Measurements from ENCODE around the gene NUDT3. TPM values are rescaled to one million over a fixed set of nuclear protein-coding genes. Genes with fewer than 3 reads are reported as not detected.
"Not testable (repeated sequence)": the region's sequence is repeated elsewhere in the genome, so short reads cannot be mapped to it uniquely, and the experiment has no call there.

Gene NUDT3
- total RNA-seq, 2 experiments from 2014 or later = 8.6 to 13.4 TPM

DNA sequence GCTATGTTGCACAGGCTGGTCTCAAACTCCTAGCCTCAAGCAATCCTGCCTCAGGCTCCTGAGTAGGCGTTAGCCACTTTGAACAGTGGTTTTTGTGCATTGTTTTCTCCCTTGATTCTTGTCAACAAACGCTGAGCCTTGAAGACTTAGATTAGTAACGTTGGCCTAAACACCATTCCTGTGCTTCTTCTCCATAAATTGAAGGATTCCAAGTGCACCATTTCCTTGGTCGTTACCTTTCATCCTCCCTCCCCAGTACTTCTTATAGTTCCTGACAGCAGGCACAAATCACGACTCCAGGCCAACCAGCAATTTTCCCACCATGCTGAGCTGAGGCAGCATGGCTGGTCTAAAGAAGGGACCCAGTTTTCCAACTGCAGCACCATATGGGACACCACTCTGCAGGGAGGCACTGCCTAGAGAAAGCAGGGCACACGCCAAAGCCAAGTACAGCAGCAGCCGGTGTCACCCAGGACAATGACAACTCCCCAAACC is 24.5 kb upstream of the NUDT3 start:
- H3K27me3 Mint-ChIP-seq = no peaks in the 10 kb centered on the region
- no peaks in the 10 kb centered on the region for H3K9me3 Mint-ChIP-seq (ENCODE audit: low read depth)
- peaks cover 22% of the 10 kb centered on the region for H3K4me1 Mint-ChIP-seq
- H3K36me3 Mint-ChIP-seq = peaks cover 57% of the 10 kb centered on the region
- CTCF ChIA-PET = interaction anchor here (3.6 to 4.3 kb wide), 4 partner anchors 8 to 254 kb away, joined by 19 to 80 read pairs (median 30); partner anchors contain the start of genes RPS10 and SMIM29
- ATAC-seq = no peak
- no peak overlapping the region for H3K4me3 Mint-ChIP-seq
- DNase-seq = no peak
- H3K27ac Mint-ChIP-seq = no peak overlapping the region

DNA sequence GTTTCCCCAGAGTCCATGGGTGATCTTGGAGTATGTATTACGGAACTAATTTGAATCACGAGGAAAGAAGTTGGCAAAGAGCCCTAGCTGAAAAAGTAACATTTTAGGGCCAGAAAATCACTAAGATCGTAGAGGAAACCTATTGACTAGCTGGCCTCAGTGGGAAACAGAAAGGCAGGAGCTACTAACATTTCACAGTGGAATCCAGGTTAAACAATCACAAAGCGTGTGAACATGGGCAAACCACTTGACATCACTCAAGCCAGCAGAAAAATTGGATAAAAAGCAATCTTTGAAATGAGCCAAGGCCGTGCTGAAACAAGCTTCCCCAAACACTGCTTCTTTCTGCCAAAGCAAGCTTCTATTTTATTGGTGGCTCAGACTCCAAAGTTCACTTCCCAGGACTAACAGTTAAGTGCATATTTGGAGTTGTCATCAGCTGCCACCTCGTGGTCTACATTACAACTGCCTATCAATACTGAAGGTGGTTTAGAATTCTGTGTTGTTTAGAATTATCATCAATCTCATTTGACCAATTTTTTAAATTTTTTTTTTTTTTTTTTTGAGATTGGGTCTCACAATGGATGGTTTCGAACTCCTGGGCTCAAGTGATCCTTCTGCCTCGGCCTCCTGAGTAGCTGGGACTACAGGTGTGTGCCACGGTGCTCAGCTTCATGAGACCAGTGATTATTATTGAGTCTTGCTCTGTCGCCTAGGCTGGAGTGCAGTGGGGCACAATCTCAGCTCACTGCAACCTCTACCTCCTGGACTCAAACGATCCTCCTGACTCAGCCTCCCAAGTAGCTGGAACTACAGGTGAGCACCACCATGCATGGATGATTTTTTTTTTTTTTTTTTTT is 22.8 kb upstream of the NUDT3 start:
- Mint-ChIP-seq H3K27ac (no peak overlapping the region), H3K36me3 (peaks cover 45% of the 10 kb centered on the region), H3K27me3 (no peaks in the 10 kb centered on the region), H3K9me3 (ENCODE audit: low read depth) (no peaks in the 10 kb centered on the region), H3K4me3 (no peak overlapping the region), H3K4me1 (peaks cover 15% of the 10 kb centered on the region)
- ATAC-seq = peak; percentile 71
- CTCF ChIA-PET = interaction anchor here (0.6 to 4.3 kb wide), 25 partner anchors 10 to 816 kb away, joined by 3 to 80 read pairs (median 3); partner anchors contain the start of genes NUDT3, RPS10 and SMIM29
- DNase-seq = peak; percentile 62

DNA sequence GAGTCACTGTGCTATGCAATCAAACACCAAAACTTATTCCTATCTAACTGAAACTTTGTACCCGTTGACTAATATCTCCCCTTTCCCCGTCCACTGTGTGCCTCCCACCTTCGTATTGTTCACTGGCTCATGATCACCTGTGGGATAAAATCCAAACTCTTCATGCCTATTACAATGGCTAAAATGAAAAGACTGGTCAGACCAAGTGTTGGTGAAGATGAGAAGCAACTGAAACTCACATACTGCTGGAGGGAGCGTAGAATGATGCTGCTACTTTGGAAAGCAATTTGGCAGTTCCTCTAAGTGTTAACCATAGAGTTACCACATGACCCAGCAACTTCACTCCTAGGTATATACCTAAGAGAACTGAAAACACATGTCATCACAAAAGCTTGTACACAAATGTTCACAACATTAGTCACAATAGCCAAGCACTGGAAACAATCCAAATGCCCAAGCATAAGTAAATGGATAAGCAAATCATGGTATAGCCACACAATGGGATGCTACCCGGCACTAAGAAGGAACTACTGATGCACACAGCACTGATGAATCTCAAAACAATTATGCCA is 20.3 kb upstream of the NUDT3 start:
- DNase-seq (no peak), ATAC-seq (no peak)
- Mint-ChIP-seq H3K36me3 (peaks cover 30% of the 10 kb centered on the region), H3K9me3 (ENCODE audit: low read depth) (no peaks in the 10 kb centered on the region), H3K4me1 (peaks cover 5% of the 10 kb centered on the region), H3K27me3 (no peaks in the 10 kb centered on the region), H3K27ac (no peak overlapping the region), H3K4me3 (no peak overlapping the region)
- CTCF ChIA-PET = no interaction called here

- Mint-ChIP-seq H3K27ac (no peak overlapping the region), H3K4me3 (no peak overlapping the region), H3K9me3 (ENCODE audit: low read depth) (no peaks in the 10 kb centered on the region), H3K27me3 (no peaks in the 10 kb centered on the region), H3K36me3 (peaks cover 24% of the 10 kb centered on the region), H3K4me1 (peaks cover 5% of the 10 kb centered on the region)
- ATAC-seq (no peak), DNase-seq (no peak)
- CTCF ChIA-PET = no interaction called here
Measured at GRCh38 chr6:34412016-34412415, 19.5 kb upstream of the NUDT3 start.

GRCh38 chr6:34407915-34408314 is 15.4 kb upstream of the NUDT3 start:
- not testable (repeated sequence) for ATAC-seq; DNase-seq; H3K4me1 Mint-ChIP-seq; H3K36me3 Mint-ChIP-seq; H3K9me3 Mint-ChIP-seq (ENCODE audit: low read depth); H3K27ac Mint-ChIP-seq; H3K27me3 Mint-ChIP-seq; H3K4me3 Mint-ChIP-seq
- CTCF ChIA-PET = interaction anchor here (0.6 kb wide), 1 partner anchor 159 kb away, joined by 3 read pairs; the partner anchor contains the start of gene SMIM29

GRCh38 chr6:34396518-34396917 is 4.0 kb upstream of the NUDT3 start:
- DNase-seq (no peak), ATAC-seq (no peak)
- Mint-ChIP-seq H3K9me3 (ENCODE audit: low read depth) (peaks cover 4% of the 10 kb centered on the region), H3K27ac (no peak overlapping the region), H3K4me3 (no peak overlapping the region), H3K27me3 (no peaks in the 10 kb centered on the region), H3K36me3 (peaks cover 3% of the 10 kb centered on the region), H3K4me1 (peaks cover 9% of the 10 kb centered on the region)
- CTCF ChIA-PET = interaction anchor here (1.4 to 1.9 kb wide), 2 partner anchors 28 to 160 kb away, joined by 4 read pairs; partner anchors contain the start of gene HMGA1

GRCh38 chr6:34393966-34394305 is 1.5 kb upstream of the NUDT3 start:
- CTCF ChIA-PET = interaction anchor here (1.2 to 5.4 kb wide), 3 partner anchors 145 to 170 kb away, joined by 4 to 55 read pairs (median 5); partner anchors contain the start of gene SMIM29
- H3K27me3 Mint-ChIP-seq = no peaks in the 10 kb centered on the region
- DNase-seq = no peak
- H3K36me3 Mint-ChIP-seq = peaks cover 5% of the 10 kb centered on the region
- no peak overlapping the region for H3K4me3 Mint-ChIP-seq
- peaks cover 4% of the 10 kb centered on the region for H3K9me3 Mint-ChIP-seq (ENCODE audit: low read depth)
- no peak overlapping the region for H3K27ac Mint-ChIP-seq
- ATAC-seq = no peak
- peaks cover 11% of the 10 kb centered on the region for H3K4me1 Mint-ChIP-seq

GRCh38 chr6:34393191-34393965 is 909 bp upstream of the NUDT3 start:
- Mint-ChIP-seq H3K27me3 (no peaks in the 10 kb centered on the region), H3K4me1 (peaks cover 11% of the 10 kb centered on the region), H3K4me3 (no peak overlapping the region), H3K36me3 (peaks cover 5% of the 10 kb centered on the region), H3K9me3 (ENCODE audit: low read depth) (peaks cover 4% of the 10 kb centered on the region), H3K27ac (peak overlapping the region; percentile 82)
- no peak for ATAC-seq
- DNase-seq = no peak
- CTCF ChIA-PET = interaction anchor here (0.6 to 5.4 kb wide), 7 partner anchors 10 to 197 kb away, joined by 3 to 55 read pairs (median 4); partner anchors contain the start of genes RPS10 and SMIM29

DNA sequence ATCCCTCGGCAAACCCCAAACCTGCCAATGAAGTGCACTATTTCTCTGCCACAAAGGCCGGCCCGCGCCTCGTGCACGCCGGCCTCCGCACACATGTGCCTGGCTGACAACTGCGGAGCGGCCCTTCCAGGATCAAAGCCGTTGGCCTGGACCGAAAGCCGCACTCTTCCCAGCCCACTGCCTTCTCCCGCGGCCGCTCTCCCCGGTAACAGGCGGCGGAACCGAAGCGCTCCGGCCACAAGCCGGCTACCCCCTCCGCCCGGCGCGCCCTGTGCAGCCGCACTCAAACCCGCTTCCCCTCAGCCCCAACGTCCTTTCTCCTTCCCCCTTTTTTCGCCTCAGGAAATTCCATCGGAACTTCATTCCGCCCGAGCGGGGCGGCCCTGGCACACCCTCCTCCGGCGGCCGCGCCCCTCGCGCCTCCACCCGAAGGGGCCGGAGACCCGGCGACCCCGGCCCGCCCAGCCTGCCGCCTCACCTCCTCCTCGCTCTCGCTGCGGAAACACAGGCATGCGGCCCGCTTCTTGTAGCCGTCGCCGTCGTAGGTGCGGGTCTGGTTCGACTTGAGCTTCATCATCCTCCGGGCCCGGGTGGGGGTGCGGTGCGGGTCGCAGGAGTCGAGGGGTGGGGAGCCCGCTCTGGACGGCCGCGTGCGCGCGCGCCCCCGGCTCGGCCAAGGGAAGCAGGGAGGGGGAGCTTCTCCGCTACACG is 528 bp downstream of the NUDT3 start:
- peaks cover 4% of the 10 kb centered on the region for H3K9me3 Mint-ChIP-seq (ENCODE audit: low read depth)
- peak overlapping the region; percentile 82 for H3K27ac Mint-ChIP-seq
- H3K4me3 Mint-ChIP-seq = no peak overlapping the region

DNA sequence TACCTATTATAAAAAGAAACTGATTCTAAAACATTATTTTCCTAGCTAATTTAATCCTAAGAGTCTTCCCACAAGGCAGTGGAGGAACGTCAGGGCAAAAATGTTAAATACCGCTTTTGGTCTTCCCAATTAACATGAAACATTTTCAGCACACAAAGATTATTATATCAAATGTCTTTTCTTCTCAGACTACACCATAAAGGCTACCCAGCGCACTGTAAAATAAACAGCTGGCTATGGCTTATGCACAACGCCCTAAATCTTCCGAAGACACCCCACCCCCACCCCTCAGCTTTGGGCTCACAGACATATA is 1.0 kb downstream of the NUDT3 start:
- H3K27me3 Mint-ChIP-seq = no peaks in the 10 kb centered on the region
- DNase-seq (no peak), ATAC-seq (no peak)
- H3K27ac Mint-ChIP-seq = no peak overlapping the region
- H3K9me3 Mint-ChIP-seq (ENCODE audit: low read depth) = peaks cover under 1% of the 10 kb centered on the region
- CTCF ChIA-PET = interaction anchor here (1.6 to 5.4 kb wide), 4 partner anchors 23 to 195 kb away, joined by 5 to 55 read pairs (median 8); partner anchors contain the start of gene SMIM29
- H3K4me1 Mint-ChIP-seq = peaks cover 13% of the 10 kb centered on the region
- H3K36me3 Mint-ChIP-seq = peaks cover 3% of the 10 kb centered on the region
- H3K4me3 Mint-ChIP-seq = no peak overlapping the region

More for the DNA sequence above, 528 bp downstream of the NUDT3 start:
- CTCF ChIA-PET = interaction anchor here (1.1 to 5.4 kb wide), 6 partner anchors 23 to 196 kb away, joined by 3 to 55 read pairs (median 6); partner anchors contain the start of gene SMIM29
- DNase-seq (peak; percentile 68), ATAC-seq (peak; percentile 13)
- H3K27me3 Mint-ChIP-seq = no peaks in the 10 kb centered on the region
- H3K4me1 Mint-ChIP-seq = peaks cover 11% of the 10 kb centered on the region
- H3K36me3 Mint-ChIP-seq = peaks cover 6% of the 10 kb centered on the region

GRCh38 chr6:34390531-34391472 is 1.7 kb downstream of the NUDT3 start:
- DNase-seq (no peak), ATAC-seq (no peak)
- H3K27me3 Mint-ChIP-seq = no peaks in the 10 kb centered on the region
- peaks cover 3% of the 10 kb centered on the region for H3K36me3 Mint-ChIP-seq
- peaks cover 16% of the 10 kb centered on the region for H3K4me1 Mint-ChIP-seq
- no peak overlapping the region for H3K27ac Mint-ChIP-seq
- no peak overlapping the region for H3K4me3 Mint-ChIP-seq
- no peaks in the 10 kb centered on the region for H3K9me3 Mint-ChIP-seq (ENCODE audit: low read depth)
- CTCF ChIA-PET = interaction anchor here (0.9 to 5.4 kb wide), 5 partner anchors 24 to 195 kb away, joined by 3 to 55 read pairs (median 5); partner anchors contain the start of gene SMIM29
